GM19023 (cell line): ENCODE measurements around the gene WIPF3.
A peak's percentile ranks its signal among the peaks of the same experiment; 100 is the strongest.

Experiments
- ATAC-seq: cut with Tn5 transposase; IDR thresholded peaks from one replicate; pipeline ENCODE4 v1.9.1; 2021; ENCODE audit warnings: mild to moderate bottlenecking, moderate library complexity; ENCODE audit not compliant: unreplicated experiment

Gene WIPF3

GRCh38 chr7:29900745-29901144 is 94.4 kb downstream of the WIPF3 start:
- no peak for ATAC-seq

- ATAC-seq = no peak
Measured at GRCh38 chr7:29906200-29907022, 100.1 kb downstream of the WIPF3 start.

DNA sequence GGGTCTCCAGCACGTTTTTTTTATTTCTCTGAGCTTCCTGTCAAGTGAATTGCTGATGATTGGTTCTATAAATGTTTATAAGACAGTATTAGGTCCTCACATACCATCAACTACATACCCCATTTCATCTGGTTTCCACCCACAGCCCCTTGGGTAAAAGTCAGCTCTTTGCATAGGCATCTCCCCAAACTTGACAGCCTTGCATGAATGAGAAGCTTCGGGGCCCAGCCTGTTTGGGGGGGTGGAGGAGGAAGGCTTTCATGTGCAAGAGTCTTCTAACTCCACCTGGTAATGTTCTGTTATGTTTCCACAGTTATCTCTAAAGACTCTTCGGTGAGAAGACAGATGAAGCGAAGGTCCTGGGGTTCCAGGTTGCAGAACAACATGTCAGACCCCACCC is 107.9 kb downstream of the WIPF3 start:
- ATAC-seq = no peak

GRCh38 chr7:29915481-29916215 is 109.3 kb downstream of the WIPF3 start:
- ATAC-seq = no peak

- no peak for ATAC-seq
Measured at GRCh38 chr7:29917641-29918040, 111.3 kb downstream of the WIPF3 start.

DNA sequence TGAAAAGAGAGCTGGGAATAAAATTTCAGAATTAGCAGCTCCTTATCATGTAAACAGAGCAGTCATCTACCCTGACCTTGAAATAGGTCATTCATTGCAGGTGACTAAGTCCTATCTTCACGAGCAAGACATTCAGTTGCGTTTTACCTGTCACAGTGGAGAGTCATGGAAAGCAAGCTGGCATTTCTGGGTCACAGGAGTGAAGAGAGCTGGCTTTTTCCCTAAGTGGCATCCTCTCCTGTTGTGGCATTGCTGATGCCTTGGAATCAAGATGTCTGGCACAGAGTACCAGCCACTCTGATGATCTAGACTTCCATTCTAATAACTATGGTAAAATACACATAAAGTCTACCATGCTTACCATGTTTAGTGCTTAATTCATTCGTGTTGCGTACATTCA is 112.5 kb downstream of the WIPF3 start:
- no peak for ATAC-seq

GRCh38 chr7:29919790-29920189 is 113.5 kb downstream of the WIPF3 start:
- no peak for ATAC-seq

GRCh38 chr7:29920491-29920890 is 114.2 kb downstream of the WIPF3 start:
- no peak for ATAC-seq

DNA sequence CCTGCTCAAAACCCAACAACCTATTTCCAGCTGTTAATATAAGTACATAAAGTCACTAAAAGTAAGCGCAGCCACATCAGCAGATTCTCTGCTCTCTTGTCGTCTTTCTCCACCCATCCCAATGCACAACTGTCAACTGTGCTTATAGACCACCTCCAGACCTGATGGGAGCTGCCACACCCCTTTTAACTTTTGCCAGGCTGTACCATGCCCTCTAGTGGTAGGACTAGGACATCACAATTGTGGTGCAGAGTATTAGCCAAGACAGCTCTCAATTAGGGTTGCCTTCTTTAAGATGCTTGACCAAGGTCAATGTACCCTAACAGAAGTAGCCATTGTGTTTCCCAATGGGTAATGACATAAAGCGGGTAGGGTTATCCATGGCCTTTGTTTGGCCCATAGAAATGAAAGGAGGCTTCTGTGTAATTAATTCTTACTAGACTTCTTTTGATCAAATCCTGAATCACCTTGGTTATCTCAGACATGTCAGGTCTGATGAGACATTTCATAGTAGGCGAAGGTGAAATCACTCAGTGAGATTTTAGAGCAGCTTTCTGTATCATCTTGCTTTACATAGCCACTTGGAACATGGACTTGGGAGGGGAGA is 115.2 kb downstream of the WIPF3 start:
- ATAC-seq = peak; percentile 84

DNA sequence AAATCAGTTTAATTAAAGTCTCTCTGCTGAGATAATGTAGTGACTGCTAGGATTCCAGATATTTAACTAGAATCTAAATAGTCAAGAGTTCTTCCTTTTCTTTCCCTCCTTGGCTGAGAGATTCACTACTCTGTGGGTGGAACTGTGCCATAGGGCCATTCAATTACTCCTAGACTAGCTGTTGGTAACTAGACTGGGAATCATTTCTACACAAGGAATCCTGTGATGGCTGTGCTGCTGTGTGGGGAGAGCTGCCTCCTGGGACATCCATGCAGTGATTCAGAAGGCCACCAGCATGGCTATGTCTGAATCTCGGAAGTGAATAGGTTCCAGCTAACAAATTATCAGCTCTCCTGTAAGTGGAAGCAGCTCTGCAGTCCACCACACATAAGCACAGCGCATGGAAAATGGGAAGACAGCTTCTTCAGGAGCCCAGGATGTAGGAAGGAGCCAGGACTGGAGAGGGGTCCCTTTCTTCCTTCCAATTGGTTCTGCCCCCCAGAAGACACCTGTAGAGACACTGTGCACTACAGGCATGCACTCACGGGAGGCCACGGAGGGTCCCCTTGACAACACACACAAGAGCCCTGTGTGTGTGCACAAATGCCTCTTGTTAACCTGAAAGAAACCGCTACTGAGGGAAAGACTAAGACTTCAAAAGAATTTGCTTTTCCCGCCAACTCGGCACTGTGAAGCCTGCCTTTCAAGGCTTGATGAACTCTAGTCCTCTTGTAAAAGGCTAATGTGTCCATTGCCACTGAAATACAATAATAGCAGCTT is 116.8 kb downstream of the WIPF3 start:
- no peak for ATAC-seq

DNA sequence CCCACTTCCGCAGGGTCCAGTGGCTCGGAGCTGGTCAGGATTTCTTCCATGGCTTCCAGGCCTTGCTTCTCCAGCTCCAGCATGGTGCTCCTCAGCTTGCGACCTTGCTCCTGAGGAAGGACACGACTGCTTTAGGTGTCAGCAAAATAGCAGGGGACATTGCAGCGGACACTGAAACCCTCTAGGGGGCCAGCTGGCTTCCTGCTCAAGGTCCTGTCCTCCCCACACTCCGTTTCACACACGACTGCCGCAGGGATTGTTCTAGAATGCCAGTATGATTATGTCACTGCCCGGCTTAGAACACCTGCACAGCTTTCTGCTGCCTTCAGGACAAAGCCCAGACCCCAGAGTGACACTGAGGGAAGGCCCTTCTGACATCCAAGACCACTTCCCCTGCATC is 117.7 kb downstream of the WIPF3 start:
- no peak for ATAC-seq

- peak; percentile 51 for ATAC-seq
Measured at GRCh38 chr7:29924684-29925083, 118.4 kb downstream of the WIPF3 start.

DNA sequence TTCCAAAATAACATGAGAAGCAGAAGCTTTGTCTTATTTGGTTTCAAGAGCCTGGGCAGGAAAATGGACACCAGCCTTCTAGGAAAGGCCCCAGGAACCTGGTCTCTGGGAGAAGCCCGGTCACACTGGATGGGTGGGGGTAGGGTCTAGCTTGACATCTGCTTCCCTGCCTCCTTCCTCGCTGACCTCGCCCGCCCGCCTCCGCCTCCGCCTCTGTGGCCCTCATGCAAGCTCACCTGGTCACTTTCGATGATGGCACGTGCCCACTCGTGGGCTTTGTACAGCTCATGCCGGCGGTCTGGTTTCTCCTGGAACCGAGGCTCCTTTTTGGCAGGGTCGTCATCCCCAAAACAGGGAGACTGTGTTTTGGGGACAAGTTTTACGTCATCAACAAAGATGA is 119.9 kb downstream of the WIPF3 start:
- ATAC-seq = no peak

DNA sequence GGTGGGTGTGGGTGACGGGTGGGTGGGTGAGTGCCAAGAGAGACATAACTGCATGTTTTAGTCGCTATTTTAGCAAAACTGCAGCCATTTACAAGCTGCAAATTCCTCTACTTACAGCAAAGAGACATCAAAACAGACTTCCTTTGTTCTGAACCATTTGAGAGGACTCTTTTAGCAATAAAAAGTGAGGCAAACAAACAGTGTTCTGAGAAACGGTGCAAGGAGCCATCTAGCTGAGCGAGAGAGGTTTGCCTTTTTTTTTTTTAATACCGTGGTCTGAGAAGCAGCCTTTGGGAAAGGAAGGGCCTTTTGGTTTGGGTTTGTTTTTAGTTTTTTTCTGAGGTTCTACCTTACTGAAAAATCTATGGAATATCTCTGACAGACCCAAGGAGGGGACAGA is 120.4 kb downstream of the WIPF3 start:
- no peak for ATAC-seq

GRCh38 chr7:29929018-29929807 is 122.9 kb downstream of the WIPF3 start:
- ATAC-seq = no peak

- no peak for ATAC-seq
Measured at GRCh38 chr7:29935111-29935510, 128.8 kb downstream of the WIPF3 start.

- ATAC-seq = no peak
Measured at GRCh38 chr7:29937132-29937531, 130.8 kb downstream of the WIPF3 start.

DNA sequence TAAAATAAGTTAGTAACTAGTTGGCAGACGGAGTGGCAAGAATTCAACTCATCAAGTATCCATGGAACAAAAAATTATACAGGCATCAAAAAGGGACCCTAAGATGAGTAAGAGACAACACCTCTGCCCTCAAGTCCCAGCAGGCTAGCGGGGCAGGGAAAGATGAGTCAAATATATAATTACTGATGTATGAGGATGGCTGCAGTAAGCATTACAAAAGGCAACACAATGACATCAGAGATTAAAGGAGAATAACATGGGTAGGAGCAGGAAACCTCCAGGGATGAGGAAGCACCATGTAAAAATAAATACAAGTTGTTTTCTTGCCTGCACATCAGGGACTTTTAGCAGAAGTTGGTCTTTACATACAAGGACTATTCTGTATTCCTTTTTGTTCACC is 133.9 kb downstream of the WIPF3 start:
- no peak for ATAC-seq

DNA sequence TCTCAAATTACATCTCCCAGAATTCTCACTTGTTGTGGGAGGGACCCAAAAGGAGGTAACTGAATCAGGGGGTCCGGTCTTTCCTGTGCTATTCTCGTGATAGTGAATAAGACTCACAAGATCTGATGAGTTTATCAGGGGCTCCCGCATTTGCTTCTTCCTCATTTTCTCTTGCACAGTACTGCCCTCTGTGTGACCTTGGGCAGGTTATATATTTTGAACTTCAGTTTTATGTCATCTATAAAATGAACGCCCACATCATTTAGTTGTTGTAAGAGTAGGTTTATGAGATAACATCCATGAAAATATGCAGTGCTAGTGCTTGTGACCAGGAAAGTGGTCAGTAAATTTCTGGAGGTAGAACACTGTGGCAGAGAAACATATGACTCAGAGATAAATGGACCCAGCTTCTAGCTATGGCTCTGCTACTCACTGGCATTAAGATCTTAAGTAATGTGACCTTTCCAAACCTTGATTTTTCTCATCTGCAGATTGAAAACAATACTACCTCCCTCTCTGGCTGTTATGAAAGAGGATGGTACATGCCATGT is 139.0 kb downstream of the WIPF3 start:
- ATAC-seq = no peak
